GM23338 (cell line): ENCODE measurements around the gene BACH1. TPM values are rescaled to one million over a fixed set of nuclear protein-coding genes. Genes with fewer than 3 reads are reported as not detected.

Experiments
- ATAC-seq: fragments of 200-7000 bp; cut with Tn5 transposase; 3 replicates; pipeline ENCODE4 v1.9.1; 2020
- DNase-seq: peaks from one replicate; pipeline ENCODE4 v3.0.0-alpha.2; 2015; ENCODE audit warnings: low spot score
- H2AFZ ChIP-seq: fragments of 200-600 bp; sonication (generic); 2 replicates; pipeline ENCODE4 v1.8.0; 2016; ENCODE audit warnings: antibody characterized with exemption, mild to moderate bottlenecking, moderate library complexity
- H3F3A ChIP-seq: fragments of 200-600 bp; sonication (generic); replicated peaks from 2 replicates; pipeline ENCODE4 v1.8.0; 2017; ENCODE audit warnings: antibody characterized with exemption, mixed run types, low read depth
- H3K27ac ChIP-seq: fragments of 200-600 bp; sonication (generic); 2 replicates; pipeline ENCODE4 v1.6.1; 2016; ENCODE audit warnings: low read depth
- H3K27me3 ChIP-seq: fragments of 200-600 bp; sonication (generic); 2 replicates; pipeline ENCODE4 v1.8.0; 2016; ENCODE audit warnings: mild to moderate bottlenecking, mixed run types, moderate library complexity; ENCODE audit not compliant: insufficient read depth
- H3K36me3 ChIP-seq: fragments of 200-600 bp; sonication (generic); 2 replicates; pipeline ENCODE4 v1.8.0; 2016; ENCODE audit warnings: mild to moderate bottlenecking; ENCODE audit not compliant: insufficient read depth
- H3K4me1 ChIP-seq: fragments of 200-600 bp; sonication (generic); 2 replicates; pipeline ENCODE4 v1.8.0; 2016; ENCODE audit warnings: mild to moderate bottlenecking, moderate library complexity; ENCODE audit not compliant: insufficient read depth
- H3K4me2 ChIP-seq: fragments of 200-600 bp; sonication (generic); 2 replicates; pipeline ENCODE4 v1.7.1; 2017; ENCODE audit warnings: mixed run types
- H3K4me3 ChIP-seq: fragments of 200-600 bp; sonication (generic); 2 replicates; pipeline ENCODE4 v1.6.1; 2016; ENCODE audit warnings: mixed run types
- H3K79me2 ChIP-seq: fragments of 200-600 bp; sonication (generic); replicated peaks from 2 replicates; pipeline ENCODE4 v1.8.0; 2017; ENCODE audit warnings: mild to moderate bottlenecking; ENCODE audit not compliant: insufficient read depth
- H3K9me2 ChIP-seq: fragments of 200-600 bp; sonication (generic); 2 replicates; pipeline ENCODE4 v1.8.0; 2017; ENCODE audit not compliant: insufficient read depth
- H4K20me1 ChIP-seq: fragments of 200-600 bp; sonication (generic); replicated peaks from 2 replicates; pipeline ENCODE4 v1.8.0; 2017; ENCODE audit warnings: mild to moderate bottlenecking; ENCODE audit not compliant: insufficient read depth
- H3K27ac Mint-ChIP-seq: 2 replicates; pipeline ENCODE4 v1.8.0; 2020; ENCODE audit warnings: inconsistent platforms, mild to moderate bottlenecking, moderate library complexity, mixed read lengths
- H3K27me3 Mint-ChIP-seq: 3 replicates; pipeline ENCODE4 v1.8.0; 2022; ENCODE audit warnings: low read depth, mild to moderate bottlenecking, moderate library complexity, mixed read lengths, inconsistent platforms; ENCODE audit not compliant: insufficient read depth, poor library complexity
- H3K36me3 Mint-ChIP-seq: 3 replicates; pipeline ENCODE4 v1.8.0; 2021; ENCODE audit warnings: low read depth, mild to moderate bottlenecking, inconsistent platforms, moderate library complexity, mixed read lengths
- H3K4me1 Mint-ChIP-seq: 3 replicates; pipeline ENCODE4 v1.8.0; 2020; ENCODE audit warnings: mild to moderate bottlenecking, inconsistent platforms, mixed read lengths
- H3K4me3 Mint-ChIP-seq: 3 replicates; pipeline ENCODE4 v1.8.0; 2021; ENCODE audit warnings: moderate library complexity, mild to moderate bottlenecking, inconsistent platforms, mixed read lengths
- H3K9me3 Mint-ChIP-seq: 3 replicates; pipeline ENCODE4 v1.8.0; 2020; ENCODE audit warnings: moderate library complexity, mild to moderate bottlenecking, inconsistent platforms, mixed read lengths
- CREB1 ChIP-seq: fragments of 250-450 bp; sonication (Bioruptor Pico); IDR thresholded peaks from 2 replicates; pipeline ENCODE4 v1.5.0; 2020; ENCODE audit warnings: low read depth, mild to moderate bottlenecking, moderate library complexity
- EZH2 ChIP-seq: fragments of 200-600 bp; sonication (generic); IDR thresholded peaks from one replicate; pipeline ENCODE4 v1.8.0; 2017; ENCODE audit warnings: antibody characterized with exemption, mild to moderate bottlenecking, low read depth; ENCODE audit not compliant: unreplicated experiment
- EZH2phosphoT487 ChIP-seq: fragments of 200-600 bp; sonication (generic); IDR thresholded peaks from one replicate; pipeline ENCODE4 v1.8.1; 2018; ENCODE audit warnings: antibody characterized with exemption; ENCODE audit not compliant: unreplicated experiment
- JUNB ChIP-seq: IDR thresholded peaks from one replicate; pipeline ENCODE4 v1.6.1; 2016; ENCODE audit warnings: antibody characterized with exemption; ENCODE audit not compliant: unreplicated experiment
- NANOG ChIP-seq: IDR thresholded peaks from 2 replicates; pipeline ENCODE4 v1.6.1; 2016; ENCODE audit warnings: antibody characterized with exemption, borderline replicate concordance
- POLR2AphosphoS5 ChIP-seq: IDR thresholded peaks from 2 replicates; pipeline ENCODE4 v1.6.1; 2016; ENCODE audit warnings: antibody characterized with exemption, low read depth
- STAT1 ChIP-seq: IDR thresholded peaks from one replicate; pipeline ENCODE4 v1.6.1; 2016; ENCODE audit warnings: antibody characterized with exemption; ENCODE audit not compliant: unreplicated experiment
- ZNF114 ChIP-seq: fragments of 250-450 bp; sonication (Bioruptor Pico); IDR thresholded peaks from 2 replicates; pipeline ENCODE4 v1.5.0; 2020; ENCODE audit warnings: mild to moderate bottlenecking, moderate library complexity
- ZNF331 ChIP-seq: fragments of 250-450 bp; sonication (Bioruptor Pico); IDR thresholded peaks from 2 replicates; pipeline ENCODE4 v1.5.0; 2020; ENCODE audit warnings: low read depth, mild to moderate bottlenecking, moderate library complexity
- polyA plus RNA-seq: library from polyadenylated mRNA; unstranded; fragments of >200 nt; fragmentation: Nextera tagmentation; extraction: Ambion mirVana; gene quantifications from 2 replicates; pipeline ENCODE4 v1.2.1, GENCODE V29; 2016
- total RNA-seq: library from RNA; depleted of rRNA; stranded (reverse); fragments of >200 nt; shearing (Covaris generic); gene quantifications from 2 replicates; pipeline ENCODE4 v1.2.3, GENCODE V29; 2014
- TF ChIP-seq, protein P1 (sequence below), 2 experiments: fragments of 200-600 bp in 1 of 2; sonication (generic) in 1 of 2; conservative IDR thresholded peaks; 2 replicates each; pipeline versions ENCODE4 v1.5.1 to v1.6.1; 2016 to 2017; ENCODE audit warnings: antibody characterized with exemption in 2 of 2, low read depth in 2 of 2, mild to moderate bottlenecking in 2 of 2, moderate library complexity in 1 of 2
- TF ChIP-seq, protein P2 (sequence below): IDR thresholded peaks from 2 replicates; pipeline ENCODE4 v1.6.1; 2016; ENCODE audit warnings: antibody characterized with exemption
- TF ChIP-seq, protein P3 (sequence below): IDR thresholded peaks from one replicate; pipeline ENCODE4 v1.6.1; 2018; ENCODE audit warnings: antibody characterized with exemption; ENCODE audit not compliant: unreplicated experiment
- TF ChIP-seq, protein P4 (sequence below): fragments of 250-450 bp; sonication (Bioruptor Pico); IDR thresholded peaks from 2 replicates; pipeline ENCODE4 v1.5.0; 2020; ENCODE audit warnings: mild to moderate bottlenecking, moderate library complexity

Gene BACH1
- total and polyA plus RNA-seq, 2 experiments from 2014 or later, result 18.9 to 41.2 TPM

DNA sequence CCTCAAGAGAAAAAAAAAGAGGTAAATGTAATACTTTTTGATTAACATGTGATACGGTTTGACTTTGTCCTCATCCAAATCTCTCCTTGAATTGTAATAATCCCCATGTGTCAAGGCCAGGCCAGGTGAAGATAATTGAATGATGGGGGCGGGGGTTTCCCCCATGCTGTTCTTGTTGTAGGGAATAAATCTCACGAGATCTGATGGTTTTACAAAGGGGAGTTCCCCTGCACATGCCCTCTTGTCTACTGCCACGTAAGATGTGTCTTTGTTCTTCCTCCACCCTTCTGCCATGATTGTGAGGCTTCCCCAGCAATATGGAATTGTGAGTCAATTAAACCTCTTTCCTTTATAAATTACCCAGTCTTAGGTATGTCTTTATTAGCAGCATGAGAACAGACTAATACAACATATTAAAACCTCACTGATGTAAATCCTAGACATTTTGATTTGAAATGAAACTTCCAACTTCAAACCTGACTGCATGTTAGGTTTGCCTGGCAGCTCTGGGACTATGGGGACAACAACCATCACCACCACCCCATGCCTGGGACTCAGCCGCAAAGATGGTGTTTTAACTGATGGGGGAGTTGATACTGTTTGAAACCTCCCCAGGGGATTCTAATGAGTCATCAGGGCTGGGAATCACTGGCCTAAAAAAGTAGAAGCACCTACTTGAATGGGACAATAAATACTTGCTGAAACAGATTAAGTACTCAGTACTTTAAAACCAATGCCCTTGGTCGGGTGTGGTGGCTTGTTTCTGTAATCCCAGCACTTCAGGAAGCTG, 32.8 kb upstream of the BACH1 start:
- Histone ChIP-seq H4K20me1 (no peaks in the 10 kb centered on the region), H2AFZ (no peak overlapping the region), H3K79me2 (no peaks in the 10 kb centered on the region), H3K4me2 (no peak overlapping the region), H3K27me3 (no peaks in the 10 kb centered on the region), H3K27ac (no peak overlapping the region), H3K9me2 (peaks cover 4% of the 10 kb centered on the region; the same call in 1 of the 2 replicates), H3K36me3 (no peaks in the 10 kb centered on the region), H3K4me1 (no peaks in the 10 kb centered on the region), H3K4me3 (no peak overlapping the region), H3F3A (no peaks in the 10 kb centered on the region)
- TF ChIP-seq EZH2phosphoT487, result no peak
- TF ChIP-seq ZNF331, result no peak
- TF ChIP-seq, protein P1, sequence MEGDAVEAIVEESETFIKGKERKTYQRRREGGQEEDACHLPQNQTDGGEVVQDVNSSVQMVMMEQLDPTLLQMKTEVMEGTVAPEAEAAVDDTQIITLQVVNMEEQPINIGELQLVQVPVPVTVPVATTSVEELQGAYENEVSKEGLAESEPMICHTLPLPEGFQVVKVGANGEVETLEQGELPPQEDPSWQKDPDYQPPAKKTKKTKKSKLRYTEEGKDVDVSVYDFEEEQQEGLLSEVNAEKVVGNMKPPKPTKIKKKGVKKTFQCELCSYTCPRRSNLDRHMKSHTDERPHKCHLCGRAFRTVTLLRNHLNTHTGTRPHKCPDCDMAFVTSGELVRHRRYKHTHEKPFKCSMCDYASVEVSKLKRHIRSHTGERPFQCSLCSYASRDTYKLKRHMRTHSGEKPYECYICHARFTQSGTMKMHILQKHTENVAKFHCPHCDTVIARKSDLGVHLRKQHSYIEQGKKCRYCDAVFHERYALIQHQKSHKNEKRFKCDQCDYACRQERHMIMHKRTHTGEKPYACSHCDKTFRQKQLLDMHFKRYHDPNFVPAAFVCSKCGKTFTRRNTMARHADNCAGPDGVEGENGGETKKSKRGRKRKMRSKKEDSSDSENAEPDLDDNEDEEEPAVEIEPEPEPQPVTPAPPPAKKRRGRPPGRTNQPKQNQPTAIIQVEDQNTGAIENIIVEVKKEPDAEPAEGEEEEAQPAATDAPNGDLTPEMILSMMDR (conservative IDR thresholded peaks at IDR 0.05; ENCODE audit: low read depth in 2 of 2), result no peak
- TF ChIP-seq POLR2AphosphoS5, result no peak
- TF ChIP-seq NANOG, result no peak
- TF ChIP-seq EZH2, result no peak
- TF ChIP-seq JUNB, result no peak
- TF ChIP-seq, protein P2, sequence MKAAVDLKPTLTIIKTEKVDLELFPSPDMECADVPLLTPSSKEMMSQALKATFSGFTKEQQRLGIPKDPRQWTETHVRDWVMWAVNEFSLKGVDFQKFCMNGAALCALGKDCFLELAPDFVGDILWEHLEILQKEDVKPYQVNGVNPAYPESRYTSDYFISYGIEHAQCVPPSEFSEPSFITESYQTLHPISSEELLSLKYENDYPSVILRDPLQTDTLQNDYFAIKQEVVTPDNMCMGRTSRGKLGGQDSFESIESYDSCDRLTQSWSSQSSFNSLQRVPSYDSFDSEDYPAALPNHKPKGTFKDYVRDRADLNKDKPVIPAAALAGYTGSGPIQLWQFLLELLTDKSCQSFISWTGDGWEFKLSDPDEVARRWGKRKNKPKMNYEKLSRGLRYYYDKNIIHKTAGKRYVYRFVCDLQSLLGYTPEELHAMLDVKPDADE, result no peak
- TF ChIP-seq, protein P3, sequence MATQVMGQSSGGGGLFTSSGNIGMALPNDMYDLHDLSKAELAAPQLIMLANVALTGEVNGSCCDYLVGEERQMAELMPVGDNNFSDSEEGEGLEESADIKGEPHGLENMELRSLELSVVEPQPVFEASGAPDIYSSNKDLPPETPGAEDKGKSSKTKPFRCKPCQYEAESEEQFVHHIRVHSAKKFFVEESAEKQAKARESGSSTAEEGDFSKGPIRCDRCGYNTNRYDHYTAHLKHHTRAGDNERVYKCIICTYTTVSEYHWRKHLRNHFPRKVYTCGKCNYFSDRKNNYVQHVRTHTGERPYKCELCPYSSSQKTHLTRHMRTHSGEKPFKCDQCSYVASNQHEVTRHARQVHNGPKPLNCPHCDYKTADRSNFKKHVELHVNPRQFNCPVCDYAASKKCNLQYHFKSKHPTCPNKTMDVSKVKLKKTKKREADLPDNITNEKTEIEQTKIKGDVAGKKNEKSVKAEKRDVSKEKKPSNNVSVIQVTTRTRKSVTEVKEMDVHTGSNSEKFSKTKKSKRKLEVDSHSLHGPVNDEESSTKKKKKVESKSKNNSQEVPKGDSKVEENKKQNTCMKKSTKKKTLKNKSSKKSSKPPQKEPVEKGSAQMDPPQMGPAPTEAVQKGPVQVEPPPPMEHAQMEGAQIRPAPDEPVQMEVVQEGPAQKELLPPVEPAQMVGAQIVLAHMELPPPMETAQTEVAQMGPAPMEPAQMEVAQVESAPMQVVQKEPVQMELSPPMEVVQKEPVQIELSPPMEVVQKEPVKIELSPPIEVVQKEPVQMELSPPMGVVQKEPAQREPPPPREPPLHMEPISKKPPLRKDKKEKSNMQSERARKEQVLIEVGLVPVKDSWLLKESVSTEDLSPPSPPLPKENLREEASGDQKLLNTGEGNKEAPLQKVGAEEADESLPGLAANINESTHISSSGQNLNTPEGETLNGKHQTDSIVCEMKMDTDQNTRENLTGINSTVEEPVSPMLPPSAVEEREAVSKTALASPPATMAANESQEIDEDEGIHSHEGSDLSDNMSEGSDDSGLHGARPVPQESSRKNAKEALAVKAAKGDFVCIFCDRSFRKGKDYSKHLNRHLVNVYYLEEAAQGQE, result no peak
- TF ChIP-seq, protein P4, sequence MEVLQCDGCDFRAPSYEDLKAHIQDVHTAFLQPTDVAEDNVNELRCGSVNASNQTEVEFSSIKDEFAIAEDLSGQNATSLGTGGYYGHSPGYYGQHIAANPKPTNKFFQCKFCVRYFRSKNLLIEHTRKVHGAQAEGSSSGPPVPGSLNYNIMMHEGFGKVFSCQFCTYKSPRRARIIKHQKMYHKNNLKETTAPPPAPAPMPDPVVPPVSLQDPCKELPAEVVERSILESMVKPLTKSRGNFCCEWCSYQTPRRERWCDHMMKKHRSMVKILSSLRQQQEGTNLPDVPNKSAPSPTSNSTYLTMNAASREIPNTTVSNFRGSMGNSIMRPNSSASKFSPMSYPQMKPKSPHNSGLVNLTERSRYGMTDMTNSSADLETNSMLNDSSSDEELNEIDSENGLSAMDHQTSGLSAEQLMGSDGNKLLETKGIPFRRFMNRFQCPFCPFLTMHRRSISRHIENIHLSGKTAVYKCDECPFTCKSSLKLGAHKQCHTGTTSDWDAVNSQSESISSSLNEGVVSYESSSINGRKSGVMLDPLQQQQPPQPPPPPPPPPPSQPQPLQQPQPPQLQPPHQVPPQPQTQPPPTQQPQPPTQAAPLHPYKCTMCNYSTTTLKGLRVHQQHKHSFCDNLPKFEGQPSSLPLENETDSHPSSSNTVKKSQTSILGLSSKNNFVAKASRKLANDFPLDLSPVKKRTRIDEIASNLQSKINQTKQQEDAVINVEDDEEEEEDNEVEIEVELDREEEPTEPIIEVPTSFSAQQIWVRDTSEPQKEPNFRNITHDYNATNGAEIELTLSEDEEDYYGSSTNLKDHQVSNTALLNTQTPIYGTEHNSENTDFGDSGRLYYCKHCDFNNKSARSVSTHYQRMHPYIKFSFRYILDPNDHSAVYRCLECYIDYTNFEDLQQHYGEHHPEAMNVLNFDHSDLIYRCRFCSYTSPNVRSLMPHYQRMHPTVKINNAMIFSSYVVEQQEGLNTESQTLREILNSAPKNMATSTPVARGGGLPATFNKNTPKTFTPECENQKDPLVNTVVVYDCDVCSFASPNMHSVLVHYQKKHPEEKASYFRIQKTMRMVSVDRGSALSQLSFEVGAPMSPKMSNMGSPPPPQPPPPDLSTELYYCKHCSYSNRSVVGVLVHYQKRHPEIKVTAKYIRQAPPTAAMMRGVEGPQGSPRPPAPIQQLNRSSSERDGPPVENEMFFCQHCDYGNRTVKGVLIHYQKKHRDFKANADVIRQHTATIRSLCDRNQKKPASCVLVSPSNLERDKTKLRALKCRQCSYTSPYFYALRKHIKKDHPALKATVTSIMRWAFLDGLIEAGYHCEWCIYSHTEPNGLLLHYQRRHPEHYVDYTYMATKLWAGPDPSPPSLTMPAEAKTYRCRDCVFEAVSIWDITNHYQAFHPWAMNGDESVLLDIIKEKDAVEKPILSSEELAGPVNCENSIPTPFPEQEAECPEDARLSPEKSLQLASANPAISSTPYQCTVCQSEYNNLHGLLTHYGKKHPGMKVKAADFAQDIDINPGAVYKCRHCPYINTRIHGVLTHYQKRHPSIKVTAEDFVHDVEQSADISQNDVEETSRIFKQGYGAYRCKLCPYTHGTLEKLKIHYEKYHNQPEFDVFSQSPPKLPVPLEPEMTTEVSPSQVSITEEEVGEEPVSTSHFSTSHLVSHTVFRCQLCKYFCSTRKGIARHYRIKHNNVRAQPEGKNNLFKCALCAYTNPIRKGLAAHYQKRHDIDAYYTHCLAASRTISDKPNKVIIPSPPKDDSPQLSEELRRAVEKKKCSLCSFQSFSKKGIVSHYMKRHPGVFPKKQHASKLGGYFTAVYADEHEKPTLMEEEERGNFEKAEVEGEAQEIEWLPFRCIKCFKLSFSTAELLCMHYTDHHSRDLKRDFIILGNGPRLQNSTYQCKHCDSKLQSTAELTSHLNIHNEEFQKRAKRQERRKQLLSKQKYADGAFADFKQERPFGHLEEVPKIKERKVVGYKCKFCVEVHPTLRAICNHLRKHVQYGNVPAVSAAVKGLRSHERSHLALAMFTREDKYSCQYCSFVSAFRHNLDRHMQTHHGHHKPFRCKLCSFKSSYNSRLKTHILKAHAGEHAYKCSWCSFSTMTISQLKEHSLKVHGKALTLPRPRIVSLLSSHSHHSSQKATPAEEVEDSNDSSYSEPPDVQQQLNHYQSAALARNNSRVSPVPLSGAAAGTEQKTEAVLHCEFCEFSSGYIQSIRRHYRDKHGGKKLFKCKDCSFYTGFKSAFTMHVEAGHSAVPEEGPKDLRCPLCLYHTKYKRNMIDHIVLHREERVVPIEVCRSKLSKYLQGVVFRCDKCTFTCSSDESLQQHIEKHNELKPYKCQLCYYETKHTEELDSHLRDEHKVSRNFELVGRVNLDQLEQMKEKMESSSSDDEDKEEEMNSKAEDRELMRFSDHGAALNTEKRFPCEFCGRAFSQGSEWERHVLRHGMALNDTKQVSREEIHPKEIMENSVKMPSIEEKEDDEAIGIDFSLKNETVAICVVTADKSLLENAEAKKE (CRISPR knock-in tag), result no peak
- TF ChIP-seq ZNF114, result no peak
- no peak for TF ChIP-seq CREB1 (CRISPR knock-in tag)
- TF ChIP-seq STAT1, result no peak
- ATAC-seq (no peak), DNase-seq (no peak)
- H3K4me1 Mint-ChIP-seq, result no peaks in the 10 kb centered on the region
- no peaks in the 10 kb centered on the region for H3K9me3 Mint-ChIP-seq
- H3K27me3 Mint-ChIP-seq, result no peaks in the 10 kb centered on the region
- H3K36me3 Mint-ChIP-seq, result no peaks in the 10 kb centered on the region
- H3K4me3 Mint-ChIP-seq, result no peak overlapping the region
- H3K27ac Mint-ChIP-seq, result no peak overlapping the region
